K562 (cell line): ENCODE measurements around the gene HOXB13. TPM values are rescaled to one million over a fixed set of nuclear protein-coding genes. Genes with fewer than 3 reads are reported as not detected.

Experiments
- ATAC-seq: fragments of 200-7000 bp; cut with Tn5 transposase; 3 replicates; pipeline ENCODE4 v1.9.1; 2020; ENCODE audit warnings: moderate library complexity
- BruUV-seq: library from RNA; stranded (reverse); fragments of 400-500 nt; replicated peaks from 2 replicates; lab custom pipeline; 2021; lab: Mats Ljungman, UMichigan
- CTCF ChIA-PET: fragments of 300-600 bp; formaldehyde crosslinking; extraction: SDS; loops from one replicate; lab custom pipeline; 2021; ENCODE audit warnings: low intra/inter-chr PET ratio; lab: Yijun Ruan, JAX
- POLR2A ChIA-PET: fragments of 300-600, 350-650 bp; sonication (Branson Sonifier 250); formaldehyde crosslinking; extraction: SDS; loops from one replicate; lab custom pipeline; 2021; ENCODE audit warnings: antibody characterized with exemption, inconsistent platforms; lab: Yijun Ruan, JAX
- DNase-seq, 4 experiments: peaks; one replicate each; pipeline versions ENCODE4 v3.0.0 to v3.0.0-alpha.2; 2011 to 2018; ENCODE audit warnings: low spot score in 3 of 4, mixed read lengths in 3 of 4; ENCODE audit errors: extremely low read depth in 1 of 4
- FAIRE-seq: peaks from 2 replicates; lab custom pipeline; 2011; peaks lifted over from hg19 to GRCh38; lab: Jason Lieb, UNC
- H2AFZ ChIP-seq: 2 replicates; pipeline ENCODE4 v1.6.0; 2011; ENCODE audit warnings: low read depth, low read length, control low read depth, inconsistent platforms
- H3K27ac ChIP-seq: fragments of 200-600 bp; 3 replicates; pipeline ENCODE4 v1.8.0; 2011; ENCODE audit warnings: low read depth, mild to moderate bottlenecking, control low read depth, inconsistent platforms, low read length, moderate library complexity, mixed read lengths; ENCODE audit errors: extremely low read depth
- H3K27me3 ChIP-seq, 2 experiments: fragments of 300-600 bp in 1 of 2; 2 replicates in 1 of 2; 3 replicates in 1 of 2; pipeline versions ENCODE4 v1.6.0 to v1.8.0; 2011; ENCODE audit warnings: inconsistent platforms in 2 of 2, low read length in 2 of 2, mild to moderate bottlenecking in 1 of 2, mixed read lengths in 1 of 2, moderate library complexity in 1 of 2; ENCODE audit not compliant: control insufficient read depth in 2 of 2, insufficient read depth in 2 of 2
- H3K36me3 ChIP-seq: fragments of 300-600 bp; 3 replicates; pipeline ENCODE4 v1.8.0; 2011; ENCODE audit warnings: mild to moderate bottlenecking, low read length, inconsistent platforms; ENCODE audit not compliant: control insufficient read depth, insufficient read depth
- H3K4me1 ChIP-seq, 2 experiments: fragments of 200-600 bp in 1 of 2; replicated peaks in 1 of 2; 2 replicates in 1 of 2; 3 replicates in 1 of 2; pipeline versions ENCODE4 v1.5.1 to v1.8.0; 2011; ENCODE audit warnings: inconsistent platforms in 2 of 2, low read length in 2 of 2, mild to moderate bottlenecking in 1 of 2, mixed read lengths in 1 of 2, moderate library complexity in 1 of 2; ENCODE audit not compliant: control insufficient read depth in 2 of 2, insufficient read depth in 2 of 2
- H3K4me2 ChIP-seq: 2 replicates; pipeline ENCODE4 v1.6.1; 2011; ENCODE audit warnings: low read length, control low read depth, inconsistent platforms, mixed read lengths; ENCODE audit not compliant: insufficient read depth
- H3K4me3 ChIP-seq: fragments of 200-600 bp; sonication (generic), shearing (Covaris generic); 2 replicates; pipeline ENCODE4 v1.5.1; 2016; ENCODE audit warnings: control low read depth, inconsistent platforms
- H3K79me2 ChIP-seq: fragments of 200-600 bp; 3 replicates; pipeline ENCODE4 v1.8.0; 2011; ENCODE audit warnings: low read length, inconsistent platforms; ENCODE audit not compliant: control insufficient read depth, insufficient read depth
- H3K9ac ChIP-seq, 2 experiments: 2 replicates each; pipeline versions ENCODE4 v1.6.0 to v1.6.1; 2011; ENCODE audit warnings: low read depth in 2 of 2, low read length in 2 of 2, control low read depth in 1 of 2, inconsistent platforms in 1 of 2, mild to moderate bottlenecking in 1 of 2, mixed read lengths in 1 of 2; ENCODE audit not compliant: insufficient read depth in 1 of 2
- H3K9me1 ChIP-seq: one replicate; pipeline ENCODE4 v1.6.0; 2011; ENCODE audit warnings: inconsistent platforms, mild to moderate bottlenecking, low read length, moderate library complexity; ENCODE audit not compliant: control insufficient read depth, insufficient read depth
- H3K9me3 ChIP-seq: replicated peaks from 2 replicates; pipeline ENCODE4 v1.5.1; 2011; ENCODE audit warnings: low read depth, low read length, inconsistent platforms; ENCODE audit not compliant: control insufficient read depth, insufficient read depth
- H4K20me1 ChIP-seq: replicated peaks from 2 replicates; pipeline ENCODE4 v1.6.1; 2011; ENCODE audit warnings: low read length, inconsistent platforms, mixed read lengths; ENCODE audit not compliant: control insufficient read depth, insufficient read depth
- BRD9 ChIP-seq: fragments of 450-650 bp; IDR thresholded peaks from 2 replicates; pipeline ENCODE4 v1.6.1; 2018; ENCODE audit warnings: low read depth; ENCODE audit not compliant: partially characterized antibody
- C11orf30 ChIP-seq: fragments of 450-650 bp; IDR thresholded peaks from 2 replicates; pipeline ENCODE4 v1.6.1; 2016; ENCODE audit warnings: low read depth, mild to moderate bottlenecking
- E2F3 ChIP-seq: fragments of 250-450 bp; sonication (Bioruptor Pico); IDR thresholded peaks from 2 replicates; pipeline ENCODE4 v1.4.0; 2020; ENCODE audit warnings: mild to moderate bottlenecking
- E2F6 ChIP-seq, 2 experiments: IDR thresholded peaks; 2 replicates each; pipeline ENCODE4 v1.6.1; 2011; ENCODE audit warnings: borderline replicate concordance in 1 of 2, control low read depth in 1 of 2, low read depth in 1 of 2, low read length in 1 of 2, mild to moderate bottlenecking in 1 of 2, mixed read lengths in 1 of 2, moderate library complexity in 1 of 2; ENCODE audit not compliant: insufficient read depth in 1 of 2, insufficient read length in 1 of 2, poor library complexity in 1 of 2, severe bottlenecking in 1 of 2; ENCODE audit errors: extremely low read depth in 1 of 2
- EP300 ChIP-seq: IDR thresholded peaks from 2 replicates; pipeline ENCODE4 v1.6.1; 2012; ENCODE audit warnings: low read length, improper control_type of control experiment
- FOXA1 ChIP-seq: fragments of 450-650 bp; IDR thresholded peaks from 2 replicates; pipeline ENCODE4 v1.6.1; 2016; ENCODE audit warnings: mild to moderate bottlenecking, borderline replicate concordance
- GABPB2 ChIP-seq: fragments of 250-450 bp; sonication (Bioruptor Pico); conservative IDR thresholded peaks from 2 replicates; pipeline ENCODE4 v1.5.1; 2021; ENCODE audit warnings: mild to moderate bottlenecking
- HDAC3 ChIP-seq: fragments of 450-650 bp; IDR thresholded peaks from 2 replicates; pipeline ENCODE4 v1.6.1; 2018; ENCODE audit warnings: borderline replicate concordance, mild to moderate bottlenecking, moderate library complexity; ENCODE audit not compliant: partially characterized antibody
- HDAC6 ChIP-seq: IDR thresholded peaks from 2 replicates; pipeline ENCODE4 v1.6.1; 2012; ENCODE audit warnings: low read depth, mild to moderate bottlenecking, control low read depth, inconsistent platforms, low read length, moderate library complexity
- HNRNPUL1 ChIP-seq: fragments of 200-400 bp; formaldehyde crosslinking; IDR thresholded peaks from 2 replicates; pipeline ENCODE4 v1.6.1; 2017; ENCODE audit warnings: low read length
- HSF4 ChIP-seq: fragments of 250-450 bp; sonication (Bioruptor Pico); IDR thresholded peaks from 2 replicates; pipeline ENCODE4 v2.1.2; 2022; ENCODE audit warnings: mild to moderate bottlenecking, moderate library complexity, borderline replicate concordance
- ILF3 ChIP-seq: fragments of 450-650 bp; IDR thresholded peaks from 2 replicates; pipeline ENCODE4 v1.6.1; 2018; ENCODE audit warnings: antibody characterized with exemption, mild to moderate bottlenecking, moderate library complexity, borderline replicate concordance
- KAT2B ChIP-seq: IDR thresholded peaks from one replicate; pipeline ENCODE4 v1.6.1; 2012; ENCODE audit warnings: low read depth, mild to moderate bottlenecking, control low read depth, inconsistent platforms, low read length, moderate library complexity
- KDM5B ChIP-seq: fragments of 200-600 bp; sonication (generic); IDR thresholded peaks from 2 replicates; pipeline ENCODE4 v1.6.1; 2012; ENCODE audit warnings: low read depth, mild to moderate bottlenecking, moderate library complexity, low read length, control low read depth, inconsistent platforms; ENCODE audit not compliant: insufficient replicate concordance
- MAFF ChIP-seq: IDR thresholded peaks from 2 replicates; pipeline ENCODE4 v1.6.1; 2012; ENCODE audit warnings: low read length, improper control_type of control experiment
- MAFG ChIP-seq: fragments of 450-650 bp; conservative IDR thresholded peaks from 2 replicates; pipeline ENCODE4 v1.6.1; 2016; ENCODE audit warnings: missing genetic modification characterization, missing compliant biosample characterization
- MAFK ChIP-seq: IDR thresholded peaks from 2 replicates; pipeline ENCODE4 v1.6.1; 2011; ENCODE audit warnings: low read length, improper control_type of control experiment
- MXD1 ChIP-seq: fragments of 250-450 bp; sonication (Bioruptor Pico); IDR thresholded peaks from 2 replicates; pipeline ENCODE4 v1.8.0; 2021; ENCODE audit warnings: borderline replicate concordance, mild to moderate bottlenecking, moderate library complexity; ENCODE audit not compliant: poor library complexity, severe bottlenecking
- SETDB1 ChIP-seq: IDR thresholded peaks from one replicate; pipeline ENCODE4 v1.6.1; 2012; ENCODE audit warnings: low read length, control low read depth, inconsistent platforms
- SMARCC2 ChIP-seq: fragments of 450-650 bp; IDR thresholded peaks from 2 replicates; pipeline ENCODE4 v1.6.1; 2017; ENCODE audit warnings: antibody characterized with exemption, moderate library complexity, mild to moderate bottlenecking, low read depth
- SOX6 ChIP-seq: fragments of 450-650 bp; IDR thresholded peaks from 2 replicates; pipeline ENCODE4 v1.6.1; 2014; ENCODE audit warnings: mild to moderate bottlenecking
- ZNF212 ChIP-seq: fragments of 450-650 bp; formaldehyde crosslinking; IDR thresholded peaks from 2 replicates; pipeline ENCODE4 v1.4.0; 2020; ENCODE audit warnings: mild to moderate bottlenecking
- ZNF316 ChIP-seq: fragments of 450-650 bp; IDR thresholded peaks from 2 replicates; pipeline ENCODE4 v1.6.1; 2016
- ZNF41 ChIP-seq: fragments of 250-450 bp; sonication (Bioruptor Pico); conservative IDR thresholded peaks from 2 replicates; pipeline ENCODE4 v1.4.0; 2020; ENCODE audit warnings: mild to moderate bottlenecking
- in situ Hi-C: fragments of 300-500 bp; cut with MboI; formaldehyde crosslinking; loops from 4 replicates; pipeline ENCODE4 v1.15.0; 2018; ENCODE audit warnings: inconsistent platforms, mixed read lengths
- intact Hi-C: fragments of 100-400 bp; cut with micrococcal nuclease; formaldehyde crosslinking; loops from 2 replicates; pipeline ENCODE4 v1.14.2; 2022
- polyA plus RNA-seq, 8 experiments: library from polyadenylated mRNA; depleted of rRNA in 4 of 8; stranded (reverse) in 5 of 8; unstranded in 3 of 8; fragments of >200 nt; fragmentation: Nextera tagmentation in 2 of 8; fragmentation: Illumina TruSeq in 1 of 8; extraction: Ambion mirVana in 2 of 8; extraction: Trizol in 1 of 8; gene quantifications; 2 replicates each; pipeline versions ENCODE4 v1.2.1 to v1.2.3, GENCODE V29; 2011 to 2014; ENCODE audit warnings: inconsistent platforms in 1 of 8, missing spikeins in 1 of 8
- total RNA-seq, 7 experiments: library from RNA; depleted of rRNA in 6 of 7; stranded (reverse); fragments of >200 nt in 6 of 7; fragmentation: Illumina TruSeq in 2 of 7; extraction: Trizol in 2 of 7; gene quantifications; 2 replicates each; pipeline versions ENCODE4 v1.2.1 to v1.2.3, GENCODE V29; 2011 to 2021; ENCODE audit warnings: low replicate concordance in 1 of 7

HOXB13 gene
- total and polyA plus RNA-seq, 9 of the 15 experiments (the other 6 are each of a cell fraction or from before 2014, with no cell fraction given), result not detected

- ChIA-PET POLR2A (no interaction called here), CTCF (interaction anchor here (0.7 kb wide), 1 partner anchor 562 kb away, joined by 3 read pairs; no protein-coding TSS in a partner anchor)
- no peak for DNase-seq
- Histone ChIP-seq H4K20me1 (no peaks in the 10 kb centered on the region), H3K36me3 (no peaks in the 10 kb centered on the region), H3K4me1 (no peaks in the 10 kb centered on the region), H3K27me3 (peaks cover 4% of the 10 kb centered on the region in 2 experiments; a peak in 4 of 5 replicates), H3K9ac (no peak overlapping the region), H3K27ac (no peak overlapping the region), H3K4me2 (no peak overlapping the region)
- intact Hi-C loops, result no loop called here
- no peak for FAIRE-seq
- in situ Hi-C loops, result no loop called here
- TF ChIP-seq HDAC6 (no peak), ZNF212 (CRISPR knock-in tag) (no peak), SOX6 (no peak), HDAC3 (no peak), MXD1 (CRISPR knock-in tag) (no peak), E2F6 (IDR thresholded peaks at IDR 0.05; ENCODE audit: borderline replicate concordance in 1 of 2, extremely low read depth in 1 of 2, insufficient read depth in 1 of 2, insufficient read length in 1 of 2, low read depth in 1 of 2, low read length in 1 of 2, poor library complexity in 1 of 2, severe bottlenecking in 1 of 2) (no peak), FOXA1 (no peak), C11orf30 (peak; percentile 64), EP300 (no peak), BRD9 (no peak), MAFF (peak; percentile 51), SMARCC2 (no peak), KDM5B (no peak), MAFG (peak; percentile 53), MAFK (peak; percentile 29; the same call in 1 of the 2 replicates), ZNF316 (peak; percentile 80), KAT2B (no peak), SETDB1 (no peak), ZNF41 (CRISPR knock-in tag) (no peak), E2F3 (CRISPR knock-in tag) (no peak), HNRNPUL1 (no peak), HSF4 (no peak), ILF3 (no peak), GABPB2 (CRISPR knock-in tag) (no peak)
- TF ChIP-seq, all 486 proteins: peak for 5
- H3K9me1 ChIP-seq, result no peaks in the 10 kb centered on the region
- no peaks in the 10 kb centered on the region for H3K9me3 ChIP-seq
- H2AFZ ChIP-seq, result no peak overlapping the region
- no peak overlapping the region for H3K4me3 ChIP-seq
- BruUV-seq, result no TSS peak
- no peak for ATAC-seq
- no peaks in the 10 kb centered on the region for H3K79me2 ChIP-seq
These were observed 48.1 kb upstream of the HOXB13 start for GRCh38 chr17:48776602-48777001.
